HepG2 (cell line): ENCODE data around the gene DOC2A. TPM values are rescaled to one million over a fixed set of nuclear protein-coding genes. Genes with fewer than 3 reads are reported as not detected.

Source experiments
- ATF2 ChIP-seq: sonication (generic); formaldehyde crosslinking; IDR thresholded peaks from 2 replicates; pipeline ENCODE4 v1.4.0; 2020; ENCODE audit warnings: missing genetic modification reagents
- CERS6 ChIP-seq: sonication (generic); formaldehyde crosslinking; IDR thresholded peaks from 2 replicates; pipeline ENCODE4 v1.5.0; 2020; ENCODE audit warnings: missing genetic modification reagents
- HES4 ChIP-seq: sonication (generic); formaldehyde crosslinking; IDR thresholded peaks from 2 replicates; pipeline ENCODE4 v1.9.0; 2021; ENCODE audit warnings: mild to moderate bottlenecking, missing genetic modification reagents, borderline replicate concordance
- HNF1B ChIP-seq: sonication (generic); formaldehyde crosslinking; IDR thresholded peaks from 2 replicates; pipeline ENCODE4 v1.5.1; 2020; ENCODE audit warnings: mild to moderate bottlenecking, moderate library complexity, missing genetic modification reagents
- PRDM10 ChIP-seq: sonication (generic); formaldehyde crosslinking; IDR thresholded peaks from 2 replicates; pipeline ENCODE4 v1.4.0; 2020; ENCODE audit warnings: low read depth, missing genetic modification reagents
- PRDM15 ChIP-seq: sonication (generic); formaldehyde crosslinking; IDR thresholded peaks from 2 replicates; pipeline ENCODE4 v1.4.0; 2020; ENCODE audit warnings: missing genetic modification reagents
- TARDBP ChIP-seq: sonication (generic); formaldehyde crosslinking; IDR thresholded peaks from 2 replicates; pipeline ENCODE4 v1.8.0; 2022; ENCODE audit warnings: mild to moderate bottlenecking, missing genetic modification reagents
- THAP8 ChIP-seq: sonication (generic); formaldehyde crosslinking; IDR thresholded peaks from 2 replicates; pipeline ENCODE4 v1.5.1; 2020; ENCODE audit warnings: missing genetic modification reagents, mild to moderate bottlenecking, borderline replicate concordance
- ZNF136 ChIP-seq: sonication (generic); formaldehyde crosslinking; IDR thresholded peaks from 2 replicates; pipeline ENCODE4 v1.8.1; 2022; ENCODE audit warnings: low read depth, mild to moderate bottlenecking, moderate library complexity, missing genetic modification reagents
- ZNF235 ChIP-seq: sonication (generic); formaldehyde crosslinking; IDR thresholded peaks from 2 replicates; pipeline ENCODE4 v1.8.1; 2023; ENCODE audit warnings: mild to moderate bottlenecking, missing genetic modification reagents, borderline replicate concordance
- ZNF343 ChIP-seq: sonication (generic); formaldehyde crosslinking; IDR thresholded peaks from 2 replicates; pipeline ENCODE4 v1.4.0; 2020; ENCODE audit warnings: mild to moderate bottlenecking, missing genetic modification reagents
- ZNF605 ChIP-seq: sonication (generic); formaldehyde crosslinking; IDR thresholded peaks from 2 replicates; pipeline ENCODE4 v1.8.0; 2022; ENCODE audit warnings: mild to moderate bottlenecking, missing genetic modification reagents
- polyA plus RNA-seq, 8 experiments: library from polyadenylated mRNA; depleted of rRNA in 3 of 8; stranded (reverse) in 7 of 8; unstranded in 1 of 8; fragments of >200 nt; fragmentation: Illumina TruSeq in 4 of 8; extraction: Trizol in 4 of 8; gene quantifications; 2 replicates each; pipeline versions ENCODE4 v1.2.1 to v1.2.3, GENCODE V29; 2011 to 2016; ENCODE audit warnings: low read depth in 4 of 8, missing spikeins in 1 of 8, mixed read lengths in 1 of 8; ENCODE audit not compliant: insufficient read depth in 1 of 8
- total RNA-seq, 5 experiments: library from RNA; depleted of rRNA; stranded (reverse); fragments of >200 nt; fragmentation: Illumina TruSeq; extraction: Trizol; gene quantifications; 2 replicates each; pipeline ENCODE4 v1.2.3, GENCODE V29; 2016; ENCODE audit warnings: low read depth in 1 of 5
- TF ChIP-seq, protein P1 (sequence below): sonication (generic); formaldehyde crosslinking; IDR thresholded peaks from 2 replicates; pipeline ENCODE4 v1.8.0; 2022; ENCODE audit warnings: missing genetic modification reagents, low read depth, mild to moderate bottlenecking, borderline replicate concordance

The DOC2A gene
- total and polyA plus RNA-seq, 2 of the 13 experiments (the other 11 are each of a cell fraction or from before 2014, with no cell fraction given), result 0.15 to 0.55 TPM

DNA sequence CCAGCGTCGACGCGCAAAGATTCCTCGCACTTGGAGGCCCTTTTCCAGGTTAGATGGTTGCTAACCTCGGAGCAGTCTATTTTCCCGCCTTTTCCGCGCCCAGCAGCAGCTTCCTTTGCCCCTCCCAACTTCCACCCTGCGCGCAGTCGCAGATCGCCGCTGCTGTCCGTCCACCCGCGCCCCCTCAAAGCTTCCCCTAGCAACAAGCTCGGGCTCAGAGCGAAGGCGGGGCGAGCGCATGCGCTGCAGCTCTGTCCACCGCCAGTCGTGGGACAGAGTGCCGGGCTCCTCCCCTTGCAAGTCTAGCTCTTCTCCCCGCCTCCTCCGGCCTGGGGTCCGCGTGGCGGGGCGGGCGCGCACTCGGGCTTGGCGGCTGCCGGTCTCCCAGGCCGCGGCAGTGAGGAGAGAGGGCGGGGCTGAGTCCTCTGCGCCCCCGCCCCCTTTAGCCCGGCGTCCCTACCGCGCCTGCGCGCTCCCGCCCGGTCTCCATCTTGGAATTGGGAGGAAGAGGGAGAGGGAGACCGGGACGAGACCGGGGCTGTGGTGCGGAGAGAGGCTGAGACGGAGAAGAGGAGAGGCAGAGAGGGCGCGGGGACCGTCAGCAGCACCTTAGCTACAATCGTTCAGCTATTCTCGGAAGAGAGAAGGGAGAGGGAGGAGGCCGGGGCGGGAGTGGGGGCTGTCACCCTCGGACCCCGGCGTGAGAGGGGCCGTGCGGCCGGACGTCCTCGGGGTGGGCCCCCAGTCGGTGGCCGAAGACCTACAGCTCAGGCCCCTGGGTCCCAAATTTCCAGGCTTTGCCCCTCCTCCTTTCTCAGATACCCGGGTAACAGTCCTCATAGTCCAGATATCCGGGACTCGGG lies 37.2 kb downstream of the DOC2A start, which contains the start of gene TAOK2 (continued):
- TF ChIP-seq ATF2 (peak; percentile 82), THAP8 (CRISPR knock-in tag) (0 out of 2 replicates have a peak, but pooled peaks have one; percentile 62), HES4 (CRISPR knock-in tag) (no peak), TARDBP (peak; percentile 85; the same call in 1 of the 2 replicates), ZNF343 (CRISPR knock-in tag) (peak; percentile 93), ZNF136 (CRISPR knock-in tag) (0 out of 2 replicates have a peak, but pooled peaks have one; percentile 24), ZNF605 (CRISPR knock-in tag) (peak; percentile 96), ZNF235 (CRISPR knock-in tag) (peak; percentile 84; the same call in 1 of the 2 replicates), HNF1B (CRISPR knock-in tag) (peak; percentile 89), PRDM15 (CRISPR knock-in tag) (no peak), CERS6 (no peak), PRDM10 (CRISPR knock-in tag) (peak; percentile 71)
- TF ChIP-seq, protein P1, sequence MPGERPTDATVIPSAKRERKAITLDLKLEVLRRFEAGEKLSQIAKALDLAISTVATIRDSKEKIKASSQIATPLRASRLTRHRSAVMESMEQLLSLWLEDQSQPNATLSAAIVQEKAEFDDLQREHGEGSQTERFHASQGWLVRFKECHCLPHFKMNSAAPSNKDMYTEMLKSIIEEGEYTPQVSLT, result no peak; the same call in 1 of the 2 replicates
